Left renal cortex interstitium (tissue), 4 donors: ENCODE measurements around the gene NEK2. TPM values are rescaled to one million over a fixed set of nuclear protein-coding genes. Genes with fewer than 3 reads are reported as not detected.
"Not testable (repeated sequence)": the region's sequence is repeated elsewhere in the genome, so short reads cannot be mapped to it uniquely, and the experiment has no call there.

Experiments used
- DNase-seq, 4 donors: peaks; one replicate each; pipeline ENCODE4 v3.0.0-alpha.2; 2013; ENCODE audit warnings: low read depth in 4 of 4, low spot score in 2 of 4, missing footprints in 1 of 4
- polyA plus RNA-seq, 4 donors: library from polyadenylated mRNA; unstranded; fragments of 120-200 nt; gene quantifications; one replicate each; pipeline ENCODE4 v1.2.1, GENCODE V29; 2013; ENCODE audit not compliant: insufficient read length in 4 of 4

The NEK2 gene
- polyA plus RNA-seq, 4 donors: 18.6 to 20.3 (median 19.7) TPM

DNA sequence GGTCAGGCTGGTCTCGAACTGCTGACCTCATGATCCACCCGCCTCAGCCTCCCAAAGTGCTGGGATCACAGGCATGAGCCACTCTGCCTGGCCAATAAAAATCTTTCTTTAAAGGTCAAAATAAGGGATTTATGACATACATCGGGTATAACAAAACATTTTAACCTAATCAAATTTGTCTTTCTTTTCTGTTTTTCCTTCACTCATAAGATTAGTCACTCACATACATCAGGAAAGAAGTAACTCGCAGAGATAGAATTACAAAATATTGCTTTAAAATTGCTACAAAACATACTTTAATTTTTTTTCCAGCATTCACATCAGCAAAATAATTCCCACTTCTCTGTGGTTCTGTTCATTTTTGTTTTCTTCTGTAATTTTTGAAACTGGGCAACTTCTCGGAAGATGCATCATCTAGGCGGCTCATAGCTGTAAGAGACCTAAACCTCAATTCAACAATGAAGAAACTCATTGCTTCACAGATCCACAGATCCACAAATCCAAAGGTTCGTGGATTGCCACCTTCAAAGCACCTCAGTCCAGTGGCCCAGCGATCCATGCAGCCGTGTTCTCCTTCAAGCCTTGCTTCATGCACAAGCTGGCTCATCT, 39.7 kb downstream of the NEK2 start:
- no peak for DNase-seq

DNA sequence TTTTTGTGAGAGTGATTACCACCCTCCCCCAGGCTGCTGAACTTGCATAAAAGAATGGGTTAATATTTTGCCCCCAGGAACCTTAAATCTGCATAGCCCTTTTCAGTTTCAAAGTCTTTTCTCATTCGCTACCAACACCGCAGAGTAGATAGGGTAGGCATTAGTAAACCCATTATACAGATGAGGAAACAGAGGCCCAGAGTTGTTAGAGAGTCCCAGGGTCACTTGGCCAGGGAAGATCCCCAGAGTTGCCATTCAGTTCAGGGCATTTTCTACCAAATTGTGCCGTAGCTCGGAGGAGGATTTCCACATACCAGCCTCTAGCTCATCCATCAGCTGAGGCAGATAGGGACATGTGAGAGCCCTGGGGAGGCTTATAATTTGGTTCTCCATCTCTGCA, 40.5 kb downstream of the NEK2 start:
- no peak for DNase-seq

DNA sequence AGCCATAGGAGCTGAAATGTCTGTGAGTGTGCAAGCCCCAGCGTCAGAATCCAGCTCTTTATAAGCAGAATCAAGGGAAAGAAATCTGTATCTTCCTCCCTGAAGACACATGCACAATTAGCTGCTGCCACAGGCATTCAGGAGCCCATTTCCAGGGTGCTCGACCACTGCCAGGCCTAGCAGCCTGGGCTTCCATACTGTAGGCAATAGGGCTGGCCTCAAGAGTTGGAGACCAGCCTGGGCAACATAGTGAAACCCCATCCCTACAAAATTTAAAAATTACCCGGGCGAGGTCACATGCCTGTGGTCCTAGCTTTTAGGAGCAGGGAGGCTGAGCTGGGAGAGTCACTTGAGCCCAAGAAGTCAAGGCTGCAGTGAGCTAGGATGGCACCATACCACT, 41.0 kb downstream of the NEK2 start:
- no peak for DNase-seq

DNA sequence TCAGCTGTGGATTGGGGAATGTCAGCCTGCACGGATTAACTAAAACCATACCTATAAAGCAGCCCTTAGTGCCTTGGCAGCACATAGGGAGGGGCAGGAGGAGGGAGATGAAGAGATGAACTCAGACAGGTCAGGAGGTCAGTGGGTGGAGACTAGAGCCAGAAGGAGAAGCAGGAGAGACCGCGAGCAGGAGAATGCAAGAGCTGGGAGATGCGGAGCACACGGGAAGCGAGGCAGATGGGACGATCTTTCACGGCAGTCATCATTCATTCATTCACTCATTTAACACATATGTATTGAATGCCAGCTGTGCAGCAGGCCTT, 41.9 kb downstream of the NEK2 start:
- DNase-seq: no peak

DNA sequence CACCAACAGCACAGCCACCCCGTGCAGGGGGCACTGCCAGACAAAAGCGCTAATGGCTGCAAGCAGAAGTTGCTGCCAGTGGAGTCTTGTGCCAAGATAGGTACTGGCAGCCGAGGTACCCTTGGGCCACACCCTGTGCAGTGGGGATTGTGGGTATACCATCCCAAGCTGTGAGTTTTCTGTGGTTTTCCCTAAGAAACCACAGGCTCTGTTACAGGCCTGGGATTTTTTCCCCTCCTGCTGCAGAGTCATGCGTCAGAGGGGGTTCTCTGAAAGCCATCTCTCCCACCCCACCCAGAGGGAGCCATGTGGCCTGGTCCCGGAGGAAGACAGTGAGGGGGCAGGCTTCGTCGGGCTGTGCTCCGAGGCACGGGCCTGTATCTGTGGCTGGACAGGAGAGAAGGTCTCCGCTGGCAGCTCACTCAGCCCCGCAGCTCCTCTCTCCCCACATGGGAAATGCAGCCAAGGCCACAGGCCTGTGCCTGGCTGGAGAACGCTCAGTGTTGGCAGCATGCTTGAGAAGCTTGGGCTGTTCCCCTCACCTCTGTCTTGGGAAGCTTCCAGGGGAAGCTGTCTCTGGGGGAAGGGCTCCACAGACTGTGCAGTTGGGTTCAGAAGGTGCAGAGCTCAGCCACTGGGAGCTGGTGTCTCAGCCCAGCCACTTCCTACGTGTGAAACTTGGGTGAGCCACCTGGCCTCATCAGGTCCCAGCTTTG, 42.5 kb downstream of the NEK2 start:
- no peak for DNase-seq

DNA sequence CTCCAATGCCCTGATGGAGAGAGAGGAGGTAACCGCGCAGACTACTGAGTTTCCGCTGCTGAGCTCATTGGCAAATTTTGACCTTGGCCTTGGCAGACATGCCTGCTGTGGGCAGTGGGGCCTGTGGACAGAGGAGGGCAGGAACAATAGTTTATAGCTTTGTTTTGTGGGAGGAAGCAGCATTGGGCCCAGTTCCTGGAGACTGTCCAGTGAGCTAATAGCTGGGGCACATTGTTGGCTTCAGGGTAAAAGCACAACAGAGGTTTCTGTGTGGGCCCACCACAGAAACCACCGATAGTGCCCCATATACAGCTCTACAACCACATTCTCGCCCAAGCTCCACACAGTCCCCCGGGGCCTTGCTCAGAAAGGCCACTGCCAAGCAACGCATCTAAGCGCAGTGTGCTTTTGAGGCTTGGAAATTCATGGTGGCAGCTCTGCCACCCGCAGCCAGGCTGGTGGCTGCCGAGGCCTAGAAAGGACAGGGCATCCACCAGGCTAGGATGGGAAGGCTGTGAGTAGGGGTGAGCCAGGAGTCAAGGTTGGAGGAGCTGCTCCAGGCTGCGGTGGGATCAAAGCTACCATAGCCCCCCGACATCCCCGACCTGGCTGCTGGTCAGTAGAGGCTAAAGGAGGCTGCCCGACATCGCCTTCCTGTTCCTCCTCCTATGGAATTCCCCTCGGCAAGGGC, 43.2 kb downstream of the NEK2 start:
- no peak for DNase-seq

DNA sequence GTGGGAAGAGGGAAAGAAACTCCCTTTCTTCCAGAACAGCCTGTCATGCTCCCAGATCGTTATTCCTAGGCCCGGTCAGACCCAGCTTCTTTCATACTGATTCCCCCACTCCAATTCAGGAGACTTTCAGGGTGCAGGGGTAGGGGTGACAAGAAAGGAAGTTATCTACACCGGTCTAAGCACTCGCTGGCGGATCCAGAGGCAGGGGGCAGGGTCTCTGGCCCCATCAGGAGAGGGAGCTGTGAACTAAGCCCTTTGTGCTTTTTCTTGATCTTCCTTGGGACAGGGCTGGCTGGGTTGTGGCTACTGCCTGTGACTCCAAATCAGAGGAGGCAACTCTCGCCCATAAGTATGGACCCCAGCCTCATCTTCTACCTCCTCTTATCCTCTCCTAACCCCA, 44.3 kb downstream of the NEK2 start:
- DNase-seq: no peak

DNA sequence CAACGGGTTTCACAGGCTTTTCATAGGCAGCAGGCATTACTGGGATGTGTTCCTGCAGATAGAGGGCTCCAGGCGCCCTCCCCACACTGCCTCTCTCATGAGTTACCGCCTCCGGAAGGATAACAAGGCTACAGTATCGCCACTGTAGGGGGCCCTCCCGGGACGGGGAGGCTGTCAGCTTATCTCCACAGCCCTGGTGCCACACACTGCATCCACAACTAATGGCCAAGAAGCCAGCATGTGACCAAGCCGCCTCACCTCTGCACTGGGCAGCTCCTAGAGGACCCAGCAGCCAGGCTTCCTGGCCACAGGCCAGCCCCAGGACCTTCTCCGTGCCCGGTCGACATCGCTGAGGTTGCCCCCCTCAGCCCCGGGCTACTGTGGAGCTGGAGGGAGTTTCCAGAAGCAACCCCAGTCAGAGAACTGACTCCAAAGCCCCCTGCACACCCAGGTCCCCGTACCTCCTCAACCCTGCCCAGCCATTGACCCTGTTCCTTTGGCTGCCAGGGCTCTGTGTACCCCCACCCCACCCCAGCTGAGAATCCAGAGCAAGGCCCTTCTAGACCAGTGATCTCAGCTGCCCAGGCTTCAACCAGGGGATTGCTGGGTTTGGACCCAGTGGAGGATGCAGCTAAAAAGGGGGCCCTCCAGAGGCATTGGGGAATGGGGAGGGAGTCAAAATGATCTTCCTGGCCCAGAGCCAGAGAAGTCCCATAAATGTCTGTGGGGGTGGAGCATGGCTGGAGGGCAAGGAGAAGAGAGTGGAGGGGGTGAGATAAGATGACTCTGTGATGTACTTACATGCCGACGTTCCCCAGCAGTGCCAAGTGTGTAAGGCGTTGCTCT, 45.0 kb downstream of the NEK2 start:
- no peak for DNase-seq

DNA sequence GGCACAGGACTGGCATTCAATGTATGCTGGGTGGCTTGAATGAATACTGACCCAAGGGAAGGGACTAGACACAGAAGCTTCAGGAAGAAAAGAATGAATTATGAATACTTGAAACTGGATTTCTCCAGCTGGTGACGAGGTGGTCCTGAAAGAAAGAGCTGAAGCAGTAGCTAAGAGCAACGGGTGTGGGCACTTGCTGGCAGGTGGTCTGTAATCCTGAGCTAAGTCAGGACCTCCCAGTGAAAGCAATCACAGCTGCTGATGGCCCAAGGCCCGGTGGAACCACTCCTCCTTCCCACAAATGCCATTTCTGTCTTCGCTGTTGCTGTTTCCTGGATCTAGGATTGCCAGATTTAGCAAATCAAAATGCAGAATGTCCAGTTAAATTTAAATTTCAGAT, 47.0 kb downstream of the NEK2 start:
- no peak for DNase-seq

DNA sequence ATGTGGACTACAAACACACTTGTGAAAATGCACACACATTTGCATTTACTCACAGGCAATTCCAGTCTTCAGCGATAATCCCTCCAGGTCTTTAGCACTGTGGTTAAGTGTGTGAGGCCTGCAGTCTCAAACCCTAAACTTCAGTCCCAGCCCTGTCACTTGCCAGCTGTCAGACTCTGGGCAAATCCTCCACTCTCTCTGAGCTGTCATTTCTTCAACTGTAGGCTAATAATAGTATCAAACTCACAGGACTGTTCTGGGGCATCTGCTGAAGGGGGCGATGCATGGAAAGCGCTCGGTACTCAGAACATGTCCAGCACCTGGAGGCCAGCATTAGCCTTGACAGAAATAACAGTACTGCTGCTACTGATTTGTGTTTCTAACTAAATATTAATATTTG, 48.2 kb downstream of the NEK2 start:
- DNase-seq: no peak

DNA sequence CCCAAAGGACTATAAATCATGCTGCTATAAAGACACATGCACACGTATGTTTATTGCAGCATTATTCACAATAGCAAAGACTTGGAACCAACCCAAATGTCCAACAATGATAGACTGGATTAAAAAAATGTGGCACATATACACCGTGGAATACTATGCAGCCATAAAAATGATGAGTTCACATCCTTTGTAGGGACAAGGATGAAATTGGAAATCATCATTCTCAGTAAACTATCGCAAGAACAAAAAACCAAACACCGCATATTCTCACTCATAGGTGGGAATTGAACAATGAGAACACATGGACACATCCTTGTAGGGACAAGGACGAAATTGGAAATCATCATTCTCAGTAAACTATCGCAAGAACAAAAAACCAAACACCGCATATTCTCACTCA, 49.6 kb downstream of the NEK2 start:
- not testable (repeated sequence) for DNase-seq

DNA sequence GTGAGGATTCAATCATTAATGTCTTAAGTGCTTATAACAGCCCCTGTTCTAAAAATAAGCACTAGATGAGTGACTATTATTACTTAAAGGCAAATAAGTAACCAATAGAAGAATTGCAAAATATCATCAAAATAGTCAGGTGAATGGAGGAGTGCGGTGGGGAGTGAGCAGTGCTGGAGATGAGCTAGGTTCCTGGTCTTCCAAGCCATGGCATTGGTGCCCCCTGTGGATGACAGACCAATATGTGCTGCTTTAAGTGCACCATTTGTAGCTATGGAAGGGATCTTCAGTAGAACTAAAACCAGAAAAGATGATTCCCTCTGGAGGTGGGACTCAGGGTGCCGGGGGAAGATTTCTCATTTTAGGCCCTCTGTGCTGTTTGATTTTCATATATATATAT, 50.4 kb downstream of the NEK2 start:
- no peak for DNase-seq

DNA sequence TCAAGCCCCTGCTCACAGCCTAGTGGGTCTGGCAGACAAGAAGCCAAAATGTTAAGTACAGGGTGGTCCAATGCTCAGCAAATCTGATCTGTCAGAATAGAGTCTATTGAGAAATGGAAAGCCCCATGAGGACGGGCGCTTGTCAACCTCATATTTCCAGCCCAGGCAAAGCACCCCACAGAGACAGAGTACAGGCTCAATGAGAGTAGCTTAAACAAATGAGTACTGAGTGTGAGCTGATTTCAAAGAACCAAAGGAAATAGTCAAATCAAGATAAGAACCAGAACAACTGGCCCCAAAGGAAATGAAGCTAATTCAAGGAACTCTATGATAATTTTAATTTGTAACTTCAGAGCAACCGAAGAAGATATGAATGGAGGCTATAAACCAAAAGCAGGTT, 51.9 kb downstream of the NEK2 start:
- no peak for DNase-seq

DNA sequence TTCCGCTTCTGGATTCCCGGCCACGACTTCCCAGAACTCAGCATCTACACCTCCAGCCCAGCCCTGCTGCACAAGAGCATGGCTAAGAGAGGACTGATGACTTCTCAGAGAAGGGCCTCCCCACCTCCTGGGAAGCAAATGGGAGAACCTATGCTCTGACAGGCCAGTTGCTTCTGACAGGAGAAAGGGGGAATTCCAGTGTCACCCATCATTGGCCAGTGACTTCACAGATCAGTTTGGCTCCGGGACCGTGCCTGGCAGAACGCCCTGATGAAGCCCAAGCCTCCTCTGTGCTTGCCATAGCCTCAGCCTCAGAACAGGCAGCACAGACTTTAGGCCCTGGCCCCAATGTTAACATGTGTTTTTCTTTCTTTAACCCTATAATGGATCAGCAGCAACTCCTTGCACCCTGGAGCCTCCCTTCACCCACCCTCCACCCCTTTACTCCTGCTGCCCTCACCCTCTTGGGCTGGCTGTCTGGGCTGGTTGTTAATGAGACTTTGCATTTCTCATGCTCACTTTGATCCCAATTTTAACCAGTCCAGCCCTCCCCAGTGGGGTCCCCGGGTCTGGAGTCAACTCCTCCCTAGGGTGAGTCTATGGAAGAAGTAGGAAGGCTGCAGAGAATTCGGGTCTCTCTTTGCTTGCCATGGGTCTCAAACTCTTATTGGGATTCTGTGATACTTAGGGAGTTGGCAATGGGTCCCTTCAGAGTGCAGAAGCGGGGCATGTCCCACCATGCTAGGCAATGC, 53.8 kb downstream of the NEK2 start:
- no peak for DNase-seq

DNA sequence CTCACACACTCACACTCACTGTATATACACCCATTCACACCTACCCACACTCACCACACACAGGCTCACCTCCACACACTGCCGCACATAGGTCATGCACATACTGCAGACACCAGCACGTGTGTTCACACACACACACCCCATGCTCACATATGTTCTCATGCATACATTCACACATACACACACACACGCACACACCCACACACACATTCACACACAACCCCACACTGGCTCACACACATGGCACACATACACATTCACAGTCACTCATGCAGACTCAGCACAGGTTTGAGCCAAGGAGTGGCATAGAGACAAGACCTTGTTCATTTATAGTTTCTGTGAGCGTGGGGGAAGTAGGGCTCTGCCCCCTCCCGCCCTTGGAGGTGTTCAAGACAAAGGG, 55.3 kb downstream of the NEK2 start:
- DNase-seq: no peak

DNA sequence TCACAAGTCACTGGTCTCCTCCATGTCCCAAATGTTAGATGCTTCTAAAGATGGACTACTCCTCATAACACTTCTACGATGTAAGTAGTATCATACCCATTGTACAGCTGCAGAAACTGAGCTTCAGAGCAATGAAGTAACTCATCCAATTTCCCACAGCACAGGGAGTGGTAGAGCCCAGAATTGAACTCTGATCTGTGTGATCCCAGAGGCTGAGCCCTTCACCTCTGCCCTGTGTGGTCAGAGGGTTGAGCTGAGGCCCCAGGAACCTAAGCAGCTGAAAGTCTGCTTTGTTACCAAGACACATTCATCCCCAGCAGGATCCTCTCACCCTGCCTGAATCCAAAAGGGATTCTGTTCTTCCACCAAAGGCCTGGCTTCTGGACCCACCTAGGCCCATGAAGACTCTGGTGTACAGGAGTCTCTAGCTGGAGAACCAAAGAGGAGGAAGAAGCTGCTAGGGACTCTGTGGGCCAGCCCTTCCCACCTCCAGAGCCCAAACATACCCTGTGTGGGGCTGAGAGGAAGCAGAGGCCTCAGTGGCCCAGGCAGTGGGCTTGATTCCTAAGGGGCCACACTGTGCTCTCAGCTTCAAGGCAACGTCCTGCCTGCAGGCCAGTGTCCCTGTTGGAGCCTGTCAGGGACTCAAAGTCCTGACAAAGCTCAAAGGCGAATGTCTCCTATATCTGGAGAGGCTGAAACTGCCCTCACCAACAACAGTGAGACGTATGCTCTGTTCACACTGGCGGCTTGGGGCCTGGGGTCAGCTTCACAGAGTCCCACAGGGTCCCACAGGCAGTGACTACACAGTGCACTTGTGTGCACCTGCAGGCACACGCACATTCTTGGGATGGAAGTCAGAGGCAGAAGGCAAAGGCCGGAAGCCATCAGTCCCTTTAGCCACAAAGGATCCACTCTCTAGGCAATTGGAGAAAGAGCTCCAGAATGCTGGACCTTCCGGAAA, 56.1 kb downstream of the NEK2 start:
- no peak for DNase-seq

DNA sequence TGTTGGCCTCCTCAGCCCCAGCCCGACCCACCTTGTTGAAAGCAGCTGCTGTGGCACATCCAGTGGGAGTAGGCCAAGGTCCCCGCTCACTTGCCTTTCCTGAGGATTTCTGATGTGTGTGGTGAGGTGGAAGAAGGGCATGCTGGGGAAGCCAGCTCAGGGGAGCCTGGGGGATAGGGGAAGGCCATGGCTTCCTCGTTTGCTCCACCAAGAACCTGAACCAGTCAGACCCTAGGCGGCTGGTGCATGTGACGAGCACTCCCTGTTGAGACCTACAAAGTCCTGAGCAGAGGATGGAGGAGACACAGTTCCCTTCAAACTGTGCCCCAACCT, 58.5 kb downstream of the NEK2 start:
- no peak for DNase-seq

DNA sequence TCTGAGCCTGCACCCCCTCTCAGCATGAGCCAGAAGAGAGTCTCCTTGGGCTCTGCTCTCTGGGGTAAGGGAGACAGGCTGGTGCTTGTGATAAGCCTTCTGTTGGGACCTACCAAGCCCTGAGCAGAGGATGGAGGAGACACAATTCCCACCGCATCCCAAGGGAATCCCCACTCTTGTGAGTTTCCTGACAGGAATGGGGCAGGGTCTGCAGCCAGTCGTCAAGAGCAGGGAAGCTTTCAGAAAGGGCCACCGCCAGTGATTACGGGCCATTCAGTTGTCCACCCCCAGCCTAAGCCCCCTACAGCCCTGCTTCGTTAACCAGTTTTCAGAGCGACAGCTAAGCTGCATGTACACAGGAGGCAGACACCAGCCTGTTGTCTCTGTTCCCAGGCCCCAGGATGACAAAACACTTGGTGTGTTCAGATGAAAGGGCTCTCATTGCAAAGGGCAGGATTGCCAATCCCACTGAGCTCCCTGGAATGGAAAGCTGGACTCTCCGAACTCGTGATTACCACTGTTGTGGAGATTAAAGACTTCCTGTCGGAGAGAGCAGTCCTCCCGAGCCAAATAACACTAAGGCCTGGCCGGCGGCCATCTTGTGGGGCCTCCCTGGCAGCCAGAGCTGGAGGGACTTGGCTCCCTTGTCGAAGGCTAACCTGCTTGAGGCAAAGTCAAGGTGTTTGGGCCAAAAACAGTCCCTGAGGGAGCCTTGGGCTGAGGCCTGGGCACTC, 59.0 kb downstream of the NEK2 start:
- DNase-seq: no peak

DNA sequence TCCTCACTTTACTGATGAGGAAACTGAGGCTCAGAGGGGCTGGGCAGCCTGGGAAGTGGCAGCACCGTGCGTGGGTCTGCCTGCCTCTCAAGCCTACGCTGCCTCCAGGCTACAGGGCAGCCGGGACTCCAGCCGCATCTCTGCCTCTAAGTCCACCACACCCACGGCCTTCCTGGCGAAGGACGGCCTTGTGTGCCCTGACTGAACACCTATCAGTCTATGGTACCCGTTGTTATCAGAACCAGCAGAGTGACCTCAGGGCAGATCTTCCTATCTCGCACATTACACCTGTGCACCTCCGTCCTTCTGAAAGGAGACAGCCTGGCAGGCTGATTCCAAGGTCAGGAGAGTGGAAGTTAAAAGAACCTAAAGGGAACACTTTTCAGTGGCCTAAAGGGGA, 60.8 kb downstream of the NEK2 start:
- no peak for DNase-seq
